DND-41 (cell line): Measurements from ENCODE around the gene NRF1.
"Not testable (repeated sequence)": the region's sequence is repeated elsewhere in the genome, so short reads cannot be mapped to it uniquely, and the experiment has no call there.

Source experiments
- ATAC-seq: fragments of 200-7000 bp; cut with Tn5 transposase; 3 replicates; pipeline ENCODE4 v1.9.1; 2021; ENCODE audit warnings: low read depth; ENCODE audit not compliant: insufficient read depth
- DNase-seq: peaks from one replicate; pipeline ENCODE4 v3.0.0-alpha.2; 2020
- H2AFZ ChIP-seq: 2 replicates; pipeline ENCODE4 v1.6.0; 2012; ENCODE audit warnings: low read depth, low read length
- H3K27ac ChIP-seq: 2 replicates; pipeline ENCODE4 v1.5.1; 2012; ENCODE audit warnings: low read length, inconsistent platforms
- H3K27me3 ChIP-seq: fragments of 200-600 bp; sonication (generic); 2 replicates; pipeline ENCODE4 v1.6.0; 2012; ENCODE audit warnings: low read length, mild to moderate bottlenecking, inconsistent platforms; ENCODE audit not compliant: insufficient read depth, poor library complexity
- H3K36me3 ChIP-seq: 2 replicates; pipeline ENCODE4 v1.5.1; 2012; ENCODE audit warnings: low read length, inconsistent platforms; ENCODE audit not compliant: insufficient read depth
- H3K4me1 ChIP-seq: 2 replicates; pipeline ENCODE4 v1.5.1; 2012; ENCODE audit warnings: mild to moderate bottlenecking, low read length; ENCODE audit not compliant: insufficient read depth
- H3K4me2 ChIP-seq: 2 replicates; pipeline ENCODE4 v1.6.0; 2012; ENCODE audit warnings: mild to moderate bottlenecking, moderate library complexity, low read length, inconsistent platforms; ENCODE audit not compliant: insufficient read depth
- H3K4me3 ChIP-seq, 2 experiments: fragments of 200-600 bp in 1 of 2; shearing (Covaris generic) in 1 of 2; 2 replicates each; pipeline ENCODE4 v1.5.1; 2012 to 2016; ENCODE audit warnings: inconsistent platforms in 2 of 2, low read length in 2 of 2, mild to moderate bottlenecking in 2 of 2, low read depth in 1 of 2, moderate library complexity in 1 of 2
- H3K79me2 ChIP-seq: 2 replicates; pipeline ENCODE4 v1.6.0; 2012; ENCODE audit warnings: low read length, inconsistent platforms; ENCODE audit not compliant: insufficient read depth
- H3K9ac ChIP-seq: 2 replicates; pipeline ENCODE4 v1.6.0; 2012; ENCODE audit warnings: low read depth, mild to moderate bottlenecking, inconsistent platforms, low read length, moderate library complexity
- H3K9me3 ChIP-seq: 2 replicates; pipeline ENCODE4 v1.5.1; 2012; ENCODE audit warnings: low read length, moderate library complexity, mild to moderate bottlenecking, inconsistent platforms; ENCODE audit not compliant: insufficient read depth, severe bottlenecking
- H4K20me1 ChIP-seq: 2 replicates; pipeline ENCODE4 v1.6.0; 2012; ENCODE audit warnings: low read length; ENCODE audit not compliant: insufficient read depth
- EZH2 ChIP-seq: IDR thresholded peaks from 3 replicates; pipeline ENCODE4 v1.6.1; 2012; ENCODE audit warnings: borderline replicate concordance, low read depth, mild to moderate bottlenecking, moderate library complexity, low read length, inconsistent platforms; ENCODE audit not compliant: severe bottlenecking
- TF ChIP-seq, protein P1 (sequence below): IDR thresholded peaks from 2 replicates; pipeline ENCODE4 v1.5.1; 2012; ENCODE audit warnings: borderline replicate concordance, low read length, moderate library complexity, mild to moderate bottlenecking; ENCODE audit not compliant: poor library complexity, severe bottlenecking; ENCODE audit errors: extremely low read depth

The NRF1 gene

DNA sequence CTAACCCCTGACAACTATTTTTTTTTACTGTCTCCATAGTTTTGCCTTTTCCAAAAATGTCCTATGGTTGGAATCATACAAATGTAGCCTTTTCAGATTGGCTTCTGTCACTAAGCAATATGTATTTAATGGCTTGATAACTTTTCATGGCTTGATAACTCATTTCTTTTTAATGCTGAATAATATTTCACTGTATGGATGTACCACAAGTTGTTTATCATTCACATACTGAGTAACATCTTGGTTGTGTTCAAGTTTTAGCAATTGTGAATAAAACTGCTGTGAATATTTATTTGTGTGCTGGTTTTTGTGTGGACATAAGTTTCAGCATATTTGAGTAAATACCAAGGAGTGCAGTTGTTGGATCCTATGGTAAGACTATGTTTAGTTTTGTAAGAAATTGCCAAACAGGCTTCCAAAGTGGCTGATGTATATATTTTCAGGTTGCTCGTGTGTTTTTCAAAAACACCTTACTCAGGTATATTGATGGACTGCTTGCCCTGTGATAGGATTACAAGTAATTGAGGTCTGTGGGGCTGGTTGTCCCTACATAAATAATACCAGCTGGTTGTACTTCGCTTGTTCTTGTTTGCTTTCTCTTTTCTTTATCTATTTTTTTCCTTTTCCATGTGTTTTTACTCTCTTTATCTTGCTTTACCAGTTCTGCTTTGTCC lies 23.0 kb downstream of the NRF1 start:
- H2AFZ ChIP-seq, result no peak overlapping the region
- TF ChIP-seq, protein P1, sequence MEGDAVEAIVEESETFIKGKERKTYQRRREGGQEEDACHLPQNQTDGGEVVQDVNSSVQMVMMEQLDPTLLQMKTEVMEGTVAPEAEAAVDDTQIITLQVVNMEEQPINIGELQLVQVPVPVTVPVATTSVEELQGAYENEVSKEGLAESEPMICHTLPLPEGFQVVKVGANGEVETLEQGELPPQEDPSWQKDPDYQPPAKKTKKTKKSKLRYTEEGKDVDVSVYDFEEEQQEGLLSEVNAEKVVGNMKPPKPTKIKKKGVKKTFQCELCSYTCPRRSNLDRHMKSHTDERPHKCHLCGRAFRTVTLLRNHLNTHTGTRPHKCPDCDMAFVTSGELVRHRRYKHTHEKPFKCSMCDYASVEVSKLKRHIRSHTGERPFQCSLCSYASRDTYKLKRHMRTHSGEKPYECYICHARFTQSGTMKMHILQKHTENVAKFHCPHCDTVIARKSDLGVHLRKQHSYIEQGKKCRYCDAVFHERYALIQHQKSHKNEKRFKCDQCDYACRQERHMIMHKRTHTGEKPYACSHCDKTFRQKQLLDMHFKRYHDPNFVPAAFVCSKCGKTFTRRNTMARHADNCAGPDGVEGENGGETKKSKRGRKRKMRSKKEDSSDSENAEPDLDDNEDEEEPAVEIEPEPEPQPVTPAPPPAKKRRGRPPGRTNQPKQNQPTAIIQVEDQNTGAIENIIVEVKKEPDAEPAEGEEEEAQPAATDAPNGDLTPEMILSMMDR, result no peak
- no peak for TF ChIP-seq EZH2
- DNase-seq (no peak), ATAC-seq (no peak)
- H3K79me2 ChIP-seq, result peaks cover 96% of the 10 kb centered on the region
- no peaks in the 10 kb centered on the region for H3K9me3 ChIP-seq
- no peak overlapping the region for H3K4me3 ChIP-seq
- no peaks in the 10 kb centered on the region for H3K4me1 ChIP-seq
- H4K20me1 ChIP-seq, result peaks cover 53% of the 10 kb centered on the region
- H3K4me2 ChIP-seq, result no peak overlapping the region
- H3K27me3 ChIP-seq, result no peaks in the 10 kb centered on the region
- no peak overlapping the region for H3K9ac ChIP-seq
- H3K36me3 ChIP-seq, result no peaks in the 10 kb centered on the region
- no peak overlapping the region for H3K27ac ChIP-seq

DNA sequence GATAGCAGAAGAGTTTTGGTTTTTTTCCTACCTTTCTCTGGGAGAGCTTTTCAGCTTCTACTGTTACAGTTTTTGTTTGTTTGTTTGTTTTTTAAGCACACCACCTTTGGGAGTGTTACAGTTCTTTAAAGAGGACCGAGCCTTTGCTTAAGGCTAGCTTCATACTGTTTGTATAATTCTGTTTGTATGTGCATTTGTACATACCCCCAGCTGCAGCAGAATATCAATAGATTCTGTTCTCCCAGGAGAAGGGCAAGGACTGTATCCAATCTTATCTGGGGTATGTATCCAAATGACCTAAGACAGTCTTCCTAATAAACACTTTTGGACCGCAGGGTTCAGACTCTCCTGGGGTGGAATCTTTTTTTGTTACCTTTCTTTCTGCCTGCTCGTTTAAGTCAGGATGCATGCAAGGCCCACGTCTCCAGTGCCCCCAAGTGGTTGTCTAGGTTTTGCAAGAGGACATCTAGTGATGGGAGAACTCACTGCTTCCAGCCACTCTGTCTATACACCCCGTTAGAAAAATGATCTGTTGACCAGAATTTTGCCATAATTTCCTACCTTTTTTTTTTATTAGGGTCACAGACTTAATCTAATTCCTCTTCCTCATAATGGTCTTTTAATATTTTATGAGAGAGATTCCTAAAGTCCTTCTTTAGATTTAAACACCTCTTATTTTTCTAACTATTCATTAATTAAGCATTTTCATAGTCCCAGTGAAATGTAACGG lies 23.9 kb downstream of the NRF1 start:
- no peak overlapping the region for H3K27ac ChIP-seq
- no peak overlapping the region for H3K4me3 ChIP-seq
- peak; percentile 73 for DNase-seq
- TF ChIP-seq, protein P1, result peak; percentile 84
- TF ChIP-seq EZH2, result no peak
- no peaks in the 10 kb centered on the region for H3K4me1 ChIP-seq
- H4K20me1 ChIP-seq, result peaks cover 50% of the 10 kb centered on the region; the same call in 1 of the 2 replicates
- no peaks in the 10 kb centered on the region for H3K27me3 ChIP-seq
- ATAC-seq, result peak; percentile 96
- 0 out of 2 replicates have a peak, but pooled peaks cover under 1% of the 10 kb centered on the region for H3K36me3 ChIP-seq
- H3K9ac ChIP-seq, result no peak overlapping the region
- H3K9me3 ChIP-seq, result no peaks in the 10 kb centered on the region
- H3K4me2 ChIP-seq, result no peak overlapping the region
- H3K79me2 ChIP-seq, result peaks cover 96% of the 10 kb centered on the region
- H2AFZ ChIP-seq, result no peak overlapping the region

DNA sequence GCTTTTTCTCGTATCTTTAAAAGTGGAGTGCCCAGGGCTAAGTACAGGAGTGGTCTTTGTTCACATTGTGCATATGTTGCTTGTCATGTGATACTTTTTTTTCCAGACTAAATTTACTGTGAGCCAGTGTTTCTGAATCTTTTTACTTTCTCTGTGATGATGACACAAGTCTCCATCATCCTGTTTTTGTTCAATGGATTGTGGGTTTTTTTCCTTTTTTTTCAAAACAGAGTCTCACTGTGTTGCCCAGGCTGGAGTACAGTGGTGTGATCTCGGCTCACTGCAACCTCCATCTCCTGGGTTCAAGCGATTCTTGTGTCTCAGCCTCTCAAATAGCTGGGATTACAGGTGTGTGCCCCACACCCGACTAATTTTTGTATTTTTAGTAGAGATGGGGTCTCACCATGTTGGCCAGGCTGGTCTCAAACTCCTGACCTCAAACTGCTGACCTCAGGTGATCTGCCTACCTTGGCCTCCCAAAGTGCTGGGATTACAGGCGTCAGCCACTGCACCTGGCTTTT lies 24.6 kb downstream of the NRF1 start:
- H2AFZ ChIP-seq, H3K36me3 ChIP-seq, H3K27me3 ChIP-seq, ATAC-seq, H3K4me1 ChIP-seq, H3K9me3 ChIP-seq, H3K27ac ChIP-seq, H3K4me3 ChIP-seq, H3K9ac ChIP-seq, DNase-seq, H3K4me2 ChIP-seq: not testable (repeated sequence)
- H4K20me1 ChIP-seq, result peaks cover 51% of the 10 kb centered on the region; the same call in 1 of the 2 replicates
- peaks cover 96% of the 10 kb centered on the region for H3K79me2 ChIP-seq

DNA sequence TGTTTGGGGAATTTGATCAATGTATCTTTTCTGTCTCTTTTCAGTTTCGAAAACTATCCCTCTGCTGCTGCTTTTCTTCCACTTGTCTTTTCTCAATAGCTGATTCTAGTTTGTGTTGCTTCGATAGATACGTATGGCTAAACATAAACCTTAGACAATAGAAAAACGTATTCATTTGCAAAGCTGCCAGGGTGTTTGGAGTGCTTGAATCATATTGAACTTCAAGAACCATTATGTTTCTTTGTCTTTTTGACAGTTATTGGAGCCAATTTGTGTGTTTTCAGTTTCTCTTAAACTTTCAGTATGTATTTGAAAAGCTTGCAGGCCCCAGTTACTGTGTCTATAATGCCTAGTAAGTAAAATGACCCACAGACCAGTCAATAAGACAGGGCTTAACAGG lies 25.1 kb downstream of the NRF1 start:
- TF ChIP-seq, protein P1, result no peak
- TF ChIP-seq EZH2, result no peak
- Histone ChIP-seq H3K9ac (no peak overlapping the region), H3K36me3 (0 out of 2 replicates have a peak, but pooled peaks cover 3% of the 10 kb centered on the region), H3K4me2 (no peak overlapping the region), H3K27me3 (no peaks in the 10 kb centered on the region), H3K79me2 (peaks cover 96% of the 10 kb centered on the region), H3K27ac (no peak overlapping the region), H2AFZ (no peak overlapping the region), H3K4me3 (no peak overlapping the region), H3K4me1 (no peaks in the 10 kb centered on the region), H4K20me1 (peaks cover 47% of the 10 kb centered on the region; the same call in 1 of the 2 replicates), H3K9me3 (no peaks in the 10 kb centered on the region)
- no peak for ATAC-seq
- no peak for DNase-seq
